G401 (cell line): ENCODE results near the gene ARAF. TPM values are rescaled to one million over a fixed set of nuclear protein-coding genes. Genes with fewer than 3 reads are reported as not detected.

Source experiments
- DNase-seq: peaks from one replicate; pipeline ENCODE4 v3.0.0-alpha.2; 2015; ENCODE audit warnings: low spot score
- in situ Hi-C: cut with HindIII; loops from 2 replicates; pipeline ENCODE4 v1.10.0; 2016; ENCODE audit warnings: low sequenced_read_pairs, mixed read lengths
- total RNA-seq: library from RNA; depleted of rRNA; stranded (reverse); fragments of >200 nt; shearing (Covaris generic); gene quantifications from 2 replicates; pipeline ENCODE4 v1.2.3, GENCODE V29; 2014; rRNA removed

ARAF gene
- total RNA-seq, 1 experiment from 2014 or later = 8.2 TPM

GRCh38 chrX:47611489-47611888 is 50.5 kb downstream of the ARAF start:
- in situ Hi-C loops = no loop called here
- DNase-seq = no peak

GRCh38 chrX:47611926-47612325 is 50.9 kb downstream of the ARAF start:
- in situ Hi-C loops = no loop called here
- DNase-seq = peak; percentile 78

DNA sequence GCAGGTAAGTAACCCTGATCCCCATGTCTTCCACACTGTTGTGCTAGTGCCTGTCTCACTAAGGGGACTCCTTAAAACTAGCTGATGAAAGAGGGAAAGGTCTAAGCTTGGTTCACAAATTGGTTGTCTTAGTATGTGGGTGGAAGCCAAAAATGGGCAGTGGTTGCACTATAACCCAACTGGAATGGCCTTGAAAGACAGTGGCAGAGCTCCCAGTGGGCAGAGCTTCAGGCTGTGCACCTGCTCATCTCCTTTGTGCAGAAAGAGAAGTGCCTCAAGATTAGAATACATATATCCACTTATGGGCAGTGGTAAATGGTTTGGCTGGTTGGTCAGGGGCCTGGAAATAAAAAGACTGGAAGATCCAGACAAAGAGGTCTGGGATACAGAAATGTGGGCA is 51.4 kb downstream of the ARAF start:
- in situ Hi-C loops = no loop called here

GRCh38 chrX:47613082-47613481 is 52.1 kb downstream of the ARAF start:
- in situ Hi-C loops = no loop called here
- peak; percentile 75 for DNase-seq

More for the DNA sequence above, 51.4 kb downstream of the ARAF start:
- no peak for DNase-seq

DNA sequence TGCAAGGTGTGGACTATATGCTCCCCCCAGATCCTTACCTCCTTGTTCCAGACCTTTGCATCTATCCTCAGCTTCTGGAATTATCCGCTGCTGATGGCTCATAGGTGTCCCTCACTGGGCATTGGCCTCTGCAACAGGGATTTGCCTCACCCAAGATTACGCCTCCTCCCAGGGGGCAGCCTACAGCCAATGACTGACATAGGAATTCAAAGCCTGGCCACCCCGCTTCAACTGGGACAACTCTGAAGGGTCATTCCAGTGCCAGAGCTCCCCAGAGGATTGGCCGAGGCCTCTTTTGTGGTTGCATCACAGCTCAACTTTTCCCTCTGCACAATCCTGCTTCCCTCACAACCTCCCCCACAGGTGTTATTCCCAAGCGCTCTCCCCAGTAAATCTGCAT is 53.6 kb downstream of the ARAF start:
- no peak for DNase-seq
- in situ Hi-C loops = no loop called here

DNA sequence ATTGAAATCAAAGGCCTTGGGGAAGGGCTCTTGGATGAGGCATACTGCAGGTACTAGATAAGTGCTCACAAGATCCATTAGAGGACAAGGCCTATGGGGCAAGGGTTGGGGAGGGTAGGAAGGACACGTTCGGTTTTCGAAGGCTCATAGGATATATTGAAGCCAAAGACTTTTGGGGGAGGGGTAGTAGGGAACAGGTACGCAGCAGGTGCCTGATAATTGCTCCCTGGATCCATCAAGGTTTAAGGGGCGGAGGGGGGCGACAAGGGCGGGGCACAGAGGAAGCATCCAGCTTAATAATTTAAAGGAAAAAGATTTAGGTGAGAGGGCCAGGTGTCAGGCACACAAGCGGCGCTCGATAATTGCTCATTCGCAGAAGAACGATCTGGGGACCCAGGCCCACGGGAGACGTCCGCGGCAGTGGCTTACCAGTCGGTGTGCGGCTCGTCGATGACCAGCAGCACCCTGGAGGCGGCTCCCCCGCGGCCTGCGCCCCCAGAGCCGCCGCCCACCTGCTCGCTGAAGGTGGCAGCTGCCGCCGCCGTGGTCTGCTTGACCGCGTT is 58.0 kb downstream of the ARAF start:
- in situ Hi-C loops = no loop called here
- no peak for DNase-seq

GRCh38 chrX:47619486-47620302 is 58.7 kb downstream of the ARAF start, which contains the start of gene SYN1:
SYN1 (minus strand) TSS chrX:47619857; CDS start chrX:47619728, 129 bp downstream.
- peak; percentile 84 for DNase-seq
- in situ Hi-C loops = no loop called here

DNA sequence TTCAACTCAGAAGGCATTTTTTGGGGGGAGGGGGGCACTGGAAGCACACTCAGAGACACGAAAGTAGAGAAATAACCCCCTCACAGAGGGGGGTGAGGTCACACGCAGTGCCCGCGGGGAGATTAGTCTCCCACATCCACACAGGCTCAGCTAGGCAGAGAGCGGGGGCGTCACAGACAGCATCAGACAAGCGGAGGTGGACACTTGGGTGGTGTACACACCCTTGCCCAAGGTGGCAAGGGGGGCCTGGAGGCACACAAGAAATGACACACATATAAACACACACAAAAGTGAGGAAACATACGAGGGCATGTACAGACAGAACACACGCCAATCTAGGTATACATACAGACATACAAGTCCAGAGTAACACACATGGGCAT is 59.3 kb downstream of the ARAF start:
- DNase-seq = no peak
- in situ Hi-C loops = no loop called here

Other genes with a start within 250 kb of the ARAF start
- 0.25 and 0.44 TPM in 2 replicates for gene ZNF157, start 190.6 kb upstream of the ARAF start, total RNA-seq
- gene ZNF41, start 78.0 kb upstream of the ARAF start, total RNA-seq = 3.4 and 6.3 TPM in 2 replicates
- gene TIMP1, start 21.2 kb downstream of the ARAF start, total RNA-seq = 43.0 and 56.7 TPM in 2 replicates
- 0.61 TPM in 1 of 2 replicates, not detected in the other for gene SYN1, start 58.7 kb downstream of the ARAF start, total RNA-seq
- 0.27 TPM in 1 of 2 replicates, not detected in the other for gene CFP, start 68.7 kb downstream of the ARAF start, total RNA-seq
- 31.8 and 40.6 TPM in 2 replicates for gene ELK1, start 89.4 kb downstream of the ARAF start, total RNA-seq
- 82.2 and 96.2 TPM in 2 replicates for gene UXT, start 98.0 kb downstream of the ARAF start, total RNA-seq